IMR-90 (cell line): ENCODE measurements around the gene PRELP. TPM values are rescaled to one million over a fixed set of nuclear protein-coding genes. Genes with fewer than 3 reads are reported as not detected.

Experiments
- ATAC-seq: fragments of 200-7000 bp; cut with Tn5 transposase; 2 replicates; pipeline ENCODE4 v1.9.1; 2020; ENCODE audit warnings: low read depth, mild to moderate bottlenecking, moderate library complexity
- BruUV-seq: library from RNA; stranded (reverse); fragments of 400-500 nt; replicated peaks from 2 replicates; lab custom pipeline; 2021; lab: Mats Ljungman, UMichigan
- CTCF ChIA-PET: fragments of 300-600 bp; formaldehyde crosslinking; extraction: SDS; loops from one replicate; lab custom pipeline; 2021; ENCODE audit warnings: antibody characterized with exemption; lab: Yijun Ruan, JAX
- POLR2A ChIA-PET: fragments of 300-600 bp; sonication (Branson Sonifier 250); formaldehyde crosslinking; loops from one replicate; lab custom pipeline; 2022; ENCODE audit warnings: antibody characterized with exemption; ENCODE audit not compliant: unreplicated experiment; lab: Charles Lee
- DNase-seq: peaks from one replicate; pipeline ENCODE4 v3.0.0; 2013
- H2AFZ ChIP-seq: replicated peaks from 2 replicates; pipeline ENCODE3; 2013; ENCODE audit warnings: low read length, mild to moderate bottlenecking; ENCODE audit not compliant: poor library complexity
- H2AK5ac ChIP-seq: 2 replicates; pipeline ENCODE4 v1.6.1; 2013; ENCODE audit warnings: low read depth, low read length, inconsistent platforms
- H2AK9ac ChIP-seq: replicated peaks from 2 replicates; pipeline ENCODE3; 2013; ENCODE audit warnings: mild to moderate bottlenecking, low read depth, low read length, moderate library complexity; ENCODE audit not compliant: poor library complexity
- H2BK120ac ChIP-seq: 2 replicates; pipeline ENCODE4 v1.6.1; 2013; ENCODE audit warnings: low read depth, low read length, inconsistent platforms
- H2BK15ac ChIP-seq: 3 replicates; pipeline ENCODE4 v1.6.1; 2013; ENCODE audit warnings: low read depth, low read length, inconsistent platforms
- H2BK20ac ChIP-seq: 2 replicates; pipeline ENCODE4 v1.6.1; 2013; ENCODE audit warnings: low read depth, mild to moderate bottlenecking, inconsistent platforms, low read length, moderate library complexity
- H2BK5ac ChIP-seq: 2 replicates; pipeline ENCODE4 v1.6.1; 2013; ENCODE audit warnings: mild to moderate bottlenecking, low read depth, low read length, inconsistent platforms; ENCODE audit not compliant: poor library complexity, severe bottlenecking
- H3K14ac ChIP-seq: replicated peaks from 2 replicates; pipeline ENCODE4 v1.6.1; 2013; ENCODE audit warnings: low read depth, low read length, inconsistent platforms
- H3K18ac ChIP-seq: 2 replicates; pipeline ENCODE4 v1.6.1; 2013; ENCODE audit warnings: low read depth, low read length, control low read depth
- H3K23ac ChIP-seq: 2 replicates; pipeline ENCODE4 v1.6.1; 2013; ENCODE audit warnings: low read depth, low read length, inconsistent platforms
- H3K27ac ChIP-seq: 2 replicates; pipeline ENCODE4 v1.5.1; 2013; ENCODE audit warnings: mild to moderate bottlenecking, control low read depth, low read length; ENCODE audit not compliant: insufficient read depth
- H3K27me3 ChIP-seq: 2 replicates; pipeline ENCODE4 v1.6.1; 2013; ENCODE audit warnings: low read length; ENCODE audit not compliant: control insufficient read depth, insufficient read depth
- H3K36me3 ChIP-seq: 2 replicates; pipeline ENCODE4 v1.6.1; 2013; ENCODE audit warnings: low read length, mixed read lengths; ENCODE audit not compliant: control insufficient read depth, insufficient read depth
- H3K4ac ChIP-seq: 2 replicates; pipeline ENCODE4 v1.6.1; 2013; ENCODE audit warnings: low read depth, low read length, inconsistent platforms
- H3K4me1 ChIP-seq: 2 replicates; pipeline ENCODE4 v1.6.1; 2013; ENCODE audit warnings: low read length, mixed read lengths; ENCODE audit not compliant: control insufficient read depth, insufficient read depth
- H3K4me2 ChIP-seq: 2 replicates; pipeline ENCODE4 v1.6.1; 2013; ENCODE audit warnings: low read depth, mild to moderate bottlenecking, control low read depth, low read length, moderate library complexity
- H3K4me3 ChIP-seq: 2 replicates; pipeline ENCODE4 v1.5.1; 2013; ENCODE audit warnings: low read depth, mild to moderate bottlenecking, control low read depth, low read length, moderate library complexity; ENCODE audit not compliant: insufficient read depth
- H3K56ac ChIP-seq: 2 replicates; pipeline ENCODE4 v1.6.1; 2013; ENCODE audit warnings: low read length, inconsistent platforms; ENCODE audit not compliant: insufficient read depth; ENCODE audit errors: extremely low read depth
- H3K79me1 ChIP-seq, 2 experiments: 2 replicates each; pipeline ENCODE4 v1.6.1; 2013; ENCODE audit warnings: low read length in 2 of 2, inconsistent platforms in 1 of 2, low read depth in 1 of 2
- H3K9ac ChIP-seq: 2 replicates; pipeline ENCODE4 v1.6.1; 2013; ENCODE audit warnings: low read depth, low read length, control low read depth
- H3K9me1 ChIP-seq: 2 replicates; pipeline ENCODE4 v1.6.1; 2013; ENCODE audit warnings: low read length, inconsistent platforms; ENCODE audit not compliant: insufficient read depth
- H3K9me3 ChIP-seq: 2 replicates; pipeline ENCODE4 v1.6.1; 2013; ENCODE audit warnings: low read length; ENCODE audit not compliant: control insufficient read depth, insufficient read depth
- H4K20me1 ChIP-seq: 2 replicates; pipeline ENCODE4 v1.6.1; 2013; ENCODE audit warnings: low read length, inconsistent platforms; ENCODE audit not compliant: insufficient read depth
- H4K5ac ChIP-seq: 2 replicates; pipeline ENCODE4 v1.6.1; 2013; ENCODE audit warnings: mild to moderate bottlenecking, low read depth, low read length, control low read depth
- H4K8ac ChIP-seq, 2 experiments: 2 replicates each; pipeline ENCODE4 v1.6.1; 2013; ENCODE audit warnings: low read depth in 2 of 2, low read length in 2 of 2, control low read depth in 1 of 2, inconsistent platforms in 1 of 2
- H4K91ac ChIP-seq: 2 replicates; pipeline ENCODE4 v1.6.1; 2013; ENCODE audit warnings: low read depth, low read length, inconsistent platforms; ENCODE audit not compliant: insufficient read depth
- BHLHE40 ChIP-seq: fragments of 150-350 bp; IDR thresholded peaks from 2 replicates; pipeline ENCODE4 v1.6.1; 2016; ENCODE audit warnings: mild to moderate bottlenecking, low read depth, low read length
- CEBPB ChIP-seq: IDR thresholded peaks from 2 replicates; pipeline ENCODE4 v1.6.1; 2012; ENCODE audit warnings: low read depth, low read length, improper control_type of control experiment
- CHD1 ChIP-seq: IDR thresholded peaks from 2 replicates; pipeline ENCODE4 v1.6.1; 2012; ENCODE audit warnings: low read depth, low read length, improper control_type of control experiment
- FOS ChIP-seq: fragments of 150-350 bp; IDR thresholded peaks from 2 replicates; pipeline ENCODE4 v1.6.1; 2016; ENCODE audit warnings: low read depth, low read length
- MAFK ChIP-seq: IDR thresholded peaks from 2 replicates; pipeline ENCODE4 v1.6.1; 2012; ENCODE audit warnings: low read depth, low read length, improper control_type of control experiment
- MAZ ChIP-seq: IDR thresholded peaks from 2 replicates; pipeline ENCODE4 v1.6.1; 2012; ENCODE audit warnings: low read depth, mild to moderate bottlenecking, low read length, improper control_type of control experiment, moderate library complexity, borderline replicate concordance
- MXI1 ChIP-seq: IDR thresholded peaks from 2 replicates; pipeline ENCODE4 v1.6.1; 2012; ENCODE audit warnings: low read depth, mild to moderate bottlenecking, low read length, moderate library complexity, borderline replicate concordance
- NFE2L2 ChIP-seq: fragments of 150-350 bp; IDR thresholded peaks from 2 replicates; pipeline ENCODE4 v1.6.1; 2016; ENCODE audit warnings: low read depth, mild to moderate bottlenecking, low read length
- POLR2A ChIP-seq: IDR thresholded peaks from 2 replicates; pipeline ENCODE4 v1.6.1; 2012; ENCODE audit warnings: mild to moderate bottlenecking, low read depth, low read length
- RAD21 ChIP-seq: IDR thresholded peaks from 2 replicates; pipeline ENCODE4 v1.6.1; 2012; ENCODE audit warnings: low read length, improper control_type of control experiment
- RCOR1 ChIP-seq: IDR thresholded peaks from 2 replicates; pipeline ENCODE4 v1.6.1; 2012; ENCODE audit warnings: mild to moderate bottlenecking, low read length, improper control_type of control experiment; ENCODE audit not compliant: insufficient replicate concordance
- RFX5 ChIP-seq: IDR thresholded peaks from 2 replicates; pipeline ENCODE4 v1.8.0; 2012; ENCODE audit warnings: low read depth, mild to moderate bottlenecking, low read length, moderate library complexity
- SMC3 ChIP-seq: fragments of 150-350 bp; IDR thresholded peaks from 2 replicates; pipeline ENCODE4 v1.6.1; 2016; ENCODE audit warnings: low read depth, mild to moderate bottlenecking, antibody characterized with exemption, low read length, moderate library complexity
- WGBS, 2 experiments: methylation state at CpG; one replicate each; pipeline versions ENCODE4 v1.1.5 to v1.1.7; 2013; ENCODE audit warnings: missing lambda C conversion rate in 2 of 2; ENCODE audit not compliant: insufficient read length in 1 of 2; ENCODE audit errors: extremely low coverage in 2 of 2; 5-methylcytosine and 5-hydroxymethylcytosine counted together
- dilution Hi-C: fragments of 300-500 bp; cut with HindIII; formaldehyde crosslinking; loops from one replicate; pipeline ENCODE4 v1.14.3; 2018; ENCODE audit warnings: low sequenced_read_pairs; ENCODE audit not compliant: unreplicated experiment
- in situ Hi-C: fragments of 300-500 bp; cut with MboI; formaldehyde crosslinking; loops from 3 replicates; pipeline ENCODE4 v1.14.3; 2019; ENCODE audit warnings: low sequenced_read_pairs, inconsistent platforms, mixed read lengths
- intact Hi-C: fragments of 100-400 bp; cut with micrococcal nuclease; formaldehyde crosslinking; loops from 2 replicates; pipeline ENCODE4 v1.10.0; 2022
- polyA plus RNA-seq, 3 experiments: library from polyadenylated mRNA; depleted of rRNA; stranded (reverse); fragments of >200 nt; gene quantifications; 2 replicates each; pipeline ENCODE4 v1.2.3, GENCODE V29; 2012; ENCODE audit warnings: low replicate concordance in 1 of 3
- total RNA-seq: library from RNA; depleted of rRNA; stranded (reverse); fragments of >200 nt; gene quantifications from 2 replicates; pipeline ENCODE4 v1.2.3, GENCODE V29; 2012
- TF ChIP-seq, protein P1 (sequence below): conservative IDR thresholded peaks from 2 replicates; pipeline ENCODE4 v1.5.1; 2012; ENCODE audit warnings: mild to moderate bottlenecking, low read depth, low read length, improper control_type of control experiment
- TF ChIP-seq, protein P2 (sequence below): fragments of 150-350 bp; IDR thresholded peaks from 2 replicates; pipeline ENCODE4 v1.6.1; 2017; ENCODE audit warnings: mild to moderate bottlenecking, antibody characterized with exemption, low read length, low read depth
- TF ChIP-seq, protein P3 (sequence below): fragments of 150-350 bp; IDR thresholded peaks from 2 replicates; pipeline ENCODE4 v1.6.1; 2016; ENCODE audit warnings: low read depth, mild to moderate bottlenecking, low read length, moderate library complexity, borderline replicate concordance

The PRELP gene
- total and polyA plus RNA-seq, 2 of the 4 experiments (the other 2 are of a cell fraction), result 0.56 TPM; not detected in 1

DNA sequence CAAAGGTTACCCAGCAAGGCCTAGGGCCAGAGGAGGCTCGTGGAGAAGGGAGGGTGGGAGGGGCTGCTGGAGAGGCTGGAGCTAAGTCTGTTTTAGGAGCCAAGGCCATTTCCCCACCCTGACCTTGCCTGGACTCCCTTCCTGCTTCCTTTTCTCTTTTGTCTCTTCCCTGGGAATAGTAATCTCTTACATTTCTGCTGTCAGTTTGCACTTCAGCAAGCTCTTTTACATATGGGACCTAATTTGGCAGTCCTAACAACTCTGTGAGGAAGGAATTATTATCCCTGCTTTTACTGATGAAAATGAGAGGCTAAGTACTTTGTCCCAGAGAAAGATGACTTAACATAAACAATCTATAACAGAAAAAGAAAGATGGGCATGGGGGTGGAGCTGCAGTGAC, 32.2 kb downstream of the PRELP start:
- H3K56ac ChIP-seq, result no peak overlapping the region
- H2BK15ac ChIP-seq, result peak overlapping the region; percentile 99; the same call in 1 of the 3 replicates
- TF ChIP-seq NFE2L2, result no peak
- TF ChIP-seq BHLHE40, result no peak
- no peak for TF ChIP-seq MAFK
- no peak for TF ChIP-seq CEBPB
- no peak for TF ChIP-seq SMC3
- no peak for TF ChIP-seq POLR2A
- TF ChIP-seq RFX5, result no peak
- TF ChIP-seq RAD21, result no peak
- TF ChIP-seq, protein P1, sequence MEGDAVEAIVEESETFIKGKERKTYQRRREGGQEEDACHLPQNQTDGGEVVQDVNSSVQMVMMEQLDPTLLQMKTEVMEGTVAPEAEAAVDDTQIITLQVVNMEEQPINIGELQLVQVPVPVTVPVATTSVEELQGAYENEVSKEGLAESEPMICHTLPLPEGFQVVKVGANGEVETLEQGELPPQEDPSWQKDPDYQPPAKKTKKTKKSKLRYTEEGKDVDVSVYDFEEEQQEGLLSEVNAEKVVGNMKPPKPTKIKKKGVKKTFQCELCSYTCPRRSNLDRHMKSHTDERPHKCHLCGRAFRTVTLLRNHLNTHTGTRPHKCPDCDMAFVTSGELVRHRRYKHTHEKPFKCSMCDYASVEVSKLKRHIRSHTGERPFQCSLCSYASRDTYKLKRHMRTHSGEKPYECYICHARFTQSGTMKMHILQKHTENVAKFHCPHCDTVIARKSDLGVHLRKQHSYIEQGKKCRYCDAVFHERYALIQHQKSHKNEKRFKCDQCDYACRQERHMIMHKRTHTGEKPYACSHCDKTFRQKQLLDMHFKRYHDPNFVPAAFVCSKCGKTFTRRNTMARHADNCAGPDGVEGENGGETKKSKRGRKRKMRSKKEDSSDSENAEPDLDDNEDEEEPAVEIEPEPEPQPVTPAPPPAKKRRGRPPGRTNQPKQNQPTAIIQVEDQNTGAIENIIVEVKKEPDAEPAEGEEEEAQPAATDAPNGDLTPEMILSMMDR, result no peak
- no peak for TF ChIP-seq CHD1
- TF ChIP-seq, protein P2, sequence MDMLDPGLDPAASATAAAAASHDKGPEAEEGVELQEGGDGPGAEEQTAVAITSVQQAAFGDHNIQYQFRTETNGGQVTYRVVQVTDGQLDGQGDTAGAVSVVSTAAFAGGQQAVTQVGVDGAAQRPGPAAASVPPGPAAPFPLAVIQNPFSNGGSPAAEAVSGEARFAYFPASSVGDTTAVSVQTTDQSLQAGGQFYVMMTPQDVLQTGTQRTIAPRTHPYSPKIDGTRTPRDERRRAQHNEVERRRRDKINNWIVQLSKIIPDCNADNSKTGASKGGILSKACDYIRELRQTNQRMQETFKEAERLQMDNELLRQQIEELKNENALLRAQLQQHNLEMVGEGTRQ, result no peak
- TF ChIP-seq FOS, result no peak
- no peak for TF ChIP-seq RCOR1
- TF ChIP-seq MAZ, result no peak
- TF ChIP-seq, protein P3, sequence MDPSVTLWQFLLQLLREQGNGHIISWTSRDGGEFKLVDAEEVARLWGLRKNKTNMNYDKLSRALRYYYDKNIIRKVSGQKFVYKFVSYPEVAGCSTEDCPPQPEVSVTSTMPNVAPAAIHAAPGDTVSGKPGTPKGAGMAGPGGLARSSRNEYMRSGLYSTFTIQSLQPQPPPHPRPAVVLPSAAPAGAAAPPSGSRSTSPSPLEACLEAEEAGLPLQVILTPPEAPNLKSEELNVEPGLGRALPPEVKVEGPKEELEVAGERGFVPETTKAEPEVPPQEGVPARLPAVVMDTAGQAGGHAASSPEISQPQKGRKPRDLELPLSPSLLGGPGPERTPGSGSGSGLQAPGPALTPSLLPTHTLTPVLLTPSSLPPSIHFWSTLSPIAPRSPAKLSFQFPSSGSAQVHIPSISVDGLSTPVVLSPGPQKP, result no peak
- TF ChIP-seq MXI1, result no peak
- no peaks in the 10 kb centered on the region for H3K27me3 ChIP-seq
- no TSS peak for BruUV-seq
- no peak overlapping the region for H3K4me3 ChIP-seq
- peaks cover 36% of the 10 kb centered on the region for H3K4me1 ChIP-seq
- no peaks in the 10 kb centered on the region for H3K36me3 ChIP-seq
- peaks cover 46% of the 10 kb centered on the region for H3K9me1 ChIP-seq
- POLR2A ChIA-PET, result interaction anchor here (0.6 kb wide), 1 partner anchor 167 kb away, joined by 3 read pairs; no protein-coding TSS in a partner anchor
- no peak overlapping the region for H3K4me2 ChIP-seq
- peak overlapping the region; percentile 82 for H3K14ac ChIP-seq
- peak overlapping the region; percentile 97 for H2AK5ac ChIP-seq
- peak overlapping the region; percentile 91; a peak in 3 of 4 replicates for H4K8ac ChIP-seq
- no peak for DNase-seq
- no peak overlapping the region; the same call in 1 of the 2 replicates for H3K9ac ChIP-seq
- no peak for ATAC-seq
- H3K79me1 ChIP-seq, result peaks cover 10 to 60% of the 10 kb centered on the region in 2 experiments
- H4K20me1 ChIP-seq, result no peaks in the 10 kb centered on the region
- H2BK120ac ChIP-seq, result peak overlapping the region; percentile 96
- WGBS, 2 experiments, result no CpG with 5 or more reads among the region's 1 CpG
- H3K18ac ChIP-seq, result peak overlapping the region; percentile 25; the same call in 1 of the 2 replicates
- no peak overlapping the region; the same call in 1 of the 2 replicates for H3K23ac ChIP-seq
- in situ Hi-C loops, result loop anchor here (5.0 kb wide), 2 partner anchors 120 to 195 kb away; partner anchors contain the start of gene ATP2B4
- H3K4ac ChIP-seq, result peak overlapping the region; percentile 97
- H2BK5ac ChIP-seq, result peak overlapping the region; percentile 49
- no peaks in the 10 kb centered on the region for H3K9me3 ChIP-seq
- dilution Hi-C loops, result no loop called here
- peak overlapping the region; percentile 75 for H2BK20ac ChIP-seq
- H4K91ac ChIP-seq, result peak overlapping the region; percentile 96
- CTCF ChIA-PET, result no interaction called here
- peak overlapping the region; percentile 94 for H2AK9ac ChIP-seq
- intact Hi-C loops, result loop anchor here (5.0 kb wide), 1 partner anchor 100 kb away; no protein-coding TSS in a partner anchor
- peak overlapping the region; percentile 68 for H2AFZ ChIP-seq
- peak overlapping the region; percentile 69; the same call in 1 of the 2 replicates for H4K5ac ChIP-seq
- H3K27ac ChIP-seq, result peak overlapping the region; percentile 82
